EH (cell line): ENCODE measurements around the gene PCDHB3.
"Not testable (repeated sequence)": the region's sequence is repeated elsewhere in the genome, so short reads cannot be mapped to it uniquely, and the experiment has no call there.

Source experiments
- DNase-seq: peaks from one replicate; pipeline ENCODE4 v3.0.0-alpha.2; 2015; ENCODE audit warnings: low read depth

The PCDHB3 gene

DNA sequence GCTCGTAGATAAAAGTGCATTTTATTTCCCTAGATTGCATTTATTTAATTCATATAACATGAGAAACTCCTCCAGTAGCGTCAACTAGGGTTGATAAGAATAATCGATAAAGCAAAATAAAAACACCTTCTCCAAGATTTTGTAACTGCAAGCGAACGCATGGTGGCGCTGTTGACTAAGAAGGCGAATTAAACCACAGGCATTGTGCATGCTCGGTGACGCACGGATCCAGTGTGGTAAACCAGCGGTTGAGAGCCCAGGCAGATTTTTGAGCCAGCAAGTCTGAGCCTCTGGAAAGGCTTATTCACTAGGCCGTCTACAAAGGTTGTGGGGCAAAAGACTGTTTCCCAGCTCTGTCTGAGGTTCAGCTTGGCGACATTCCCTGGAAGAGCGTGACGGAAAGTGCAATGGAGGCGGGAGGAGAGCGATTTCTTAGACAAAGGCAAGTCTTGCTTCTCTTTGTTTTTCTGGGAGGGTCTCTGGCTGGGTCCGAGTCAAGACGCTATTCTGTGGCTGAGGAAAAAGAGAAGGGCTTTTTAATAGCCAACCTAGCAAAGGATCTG, at the start of gene PCDHB3:
TSS of gene PCDHB3 (plus strand) at position 231 of the 563 bp plus-strand sequence. CDS start at position 408, 177 bp downstream.
- DNase-seq: peak; percentile 15

DNA sequence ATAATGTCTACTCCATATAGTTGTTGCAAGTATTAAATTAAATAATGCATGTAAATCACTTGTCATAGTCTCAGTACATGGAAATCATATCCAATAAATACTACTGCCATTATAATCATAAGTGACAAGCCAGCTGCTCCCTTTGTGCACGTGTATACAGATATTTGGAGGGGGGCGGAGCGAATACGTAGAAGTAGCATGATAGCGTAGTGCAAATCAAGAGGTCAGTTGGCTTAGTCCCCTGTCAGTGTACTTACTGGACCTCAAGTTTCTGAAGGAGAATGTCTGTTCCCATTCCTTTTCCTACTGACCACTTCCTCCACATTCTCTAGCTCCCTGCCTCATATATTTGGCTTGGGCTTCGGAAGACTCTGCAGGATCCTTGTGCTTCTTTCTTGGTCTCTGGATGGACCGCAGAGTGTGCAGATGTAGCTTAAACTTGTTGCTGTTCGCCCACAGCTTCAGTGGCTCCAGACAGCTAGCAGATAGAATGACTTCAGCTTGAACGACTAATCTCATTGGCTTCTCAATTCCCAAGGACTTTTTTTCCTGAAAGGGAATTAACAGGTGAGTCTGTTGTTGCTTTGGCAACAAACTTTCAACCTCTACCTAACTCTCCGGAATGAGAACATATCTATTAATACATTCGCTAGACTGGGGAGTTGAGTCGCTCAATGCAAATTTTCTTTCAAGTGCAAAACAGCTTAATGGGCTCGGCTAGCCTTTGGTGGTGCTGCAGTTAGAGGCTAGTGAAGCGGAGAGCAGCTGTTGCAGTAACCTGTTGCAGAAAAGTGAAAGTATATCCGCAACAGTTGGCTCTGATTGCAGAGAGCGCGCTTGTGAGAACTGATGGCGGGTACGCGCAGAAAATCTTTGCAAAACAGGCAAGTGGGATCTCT, 49.4 kb upstream of the PCDHB3 start, which contains the start of gene PCDHB1:
TSS of gene PCDHB1 (plus strand) at position 753 of the 899 bp plus-strand sequence. CDS start at position 850, 97 bp downstream.
- DNase-seq: no peak

- no peak for DNase-seq
These were observed 48.8 kb upstream of the PCDHB3 start for GRCh38 chr5:141051521-141051866.

DNA sequence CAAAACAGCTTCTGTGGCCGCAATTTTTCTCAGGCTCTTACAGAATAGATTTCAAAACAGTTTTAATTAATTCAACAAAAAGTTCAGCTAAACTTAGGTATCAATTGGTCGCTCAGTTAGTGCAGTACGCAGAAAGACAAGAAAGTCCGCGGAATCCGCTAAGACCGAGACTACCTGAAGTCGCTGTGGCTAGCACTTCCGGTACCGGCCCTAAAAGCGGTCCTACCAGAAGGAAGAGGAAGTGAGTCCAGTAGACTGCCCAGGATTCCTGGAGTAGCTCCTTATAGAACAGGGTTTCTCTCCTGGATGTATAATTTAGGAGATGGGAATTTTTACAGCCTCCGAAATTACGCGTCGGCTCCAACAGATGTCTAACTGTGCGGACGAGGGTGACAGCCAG, 22.4 kb upstream of the PCDHB3 start:
- DNase-seq: no peak

DNA sequence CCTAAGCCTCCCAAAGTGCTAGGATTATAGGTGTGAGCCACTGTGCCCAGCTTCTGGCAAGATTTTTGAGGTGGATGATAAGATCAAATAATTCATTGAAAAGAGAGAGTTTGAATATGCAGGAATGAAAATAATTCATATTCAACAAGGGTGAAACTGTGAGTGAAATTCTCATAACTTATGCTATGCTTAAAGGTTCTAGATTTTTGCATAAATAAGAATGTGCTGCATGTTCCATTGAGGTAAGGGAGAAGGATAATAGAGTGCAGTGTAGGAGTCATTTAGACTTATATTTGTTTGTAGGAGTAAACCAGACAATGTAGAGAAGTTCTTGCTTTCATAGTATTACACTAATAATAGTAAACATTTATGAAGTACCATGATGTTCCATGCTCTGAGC, 18.0 kb upstream of the PCDHB3 start:
- DNase-seq: no peak

DNA sequence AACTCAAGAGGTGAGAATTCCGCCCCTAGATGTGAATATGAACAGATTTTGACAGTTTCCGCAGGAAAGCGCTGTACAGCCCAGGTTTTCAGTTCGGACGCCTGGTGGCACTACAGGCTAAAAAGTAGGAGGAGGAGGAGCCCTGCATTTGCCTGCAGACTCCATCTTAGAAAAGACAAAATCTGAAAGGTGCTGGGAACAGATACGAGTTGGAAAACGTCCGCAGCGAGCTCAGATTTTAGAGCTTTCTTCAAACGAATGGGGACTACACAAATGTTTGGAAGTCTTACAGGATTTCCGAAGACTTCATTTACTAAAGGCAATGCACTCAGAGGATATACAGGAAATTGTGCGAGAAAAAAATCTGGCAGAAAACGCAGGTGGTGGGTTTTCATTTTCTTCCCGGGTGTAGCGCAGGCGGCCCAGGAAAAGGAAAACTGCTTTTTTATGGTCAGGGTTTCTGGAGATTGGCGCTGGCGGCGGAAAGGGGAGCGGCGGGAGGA, 15.7 kb upstream of the PCDHB3 start:
- DNase-seq: peak; percentile 55

- peak; percentile 62 for DNase-seq
These were observed 5.6 kb upstream of the PCDHB3 start, which contains the start of gene PCDHB2 for GRCh38 chr5:141094481-141095262. Gene PCDHB2, plus strand, starts transcription at chr5:141094615. Its CDS starts 176 bp downstream, at chr5:141094791.

DNA sequence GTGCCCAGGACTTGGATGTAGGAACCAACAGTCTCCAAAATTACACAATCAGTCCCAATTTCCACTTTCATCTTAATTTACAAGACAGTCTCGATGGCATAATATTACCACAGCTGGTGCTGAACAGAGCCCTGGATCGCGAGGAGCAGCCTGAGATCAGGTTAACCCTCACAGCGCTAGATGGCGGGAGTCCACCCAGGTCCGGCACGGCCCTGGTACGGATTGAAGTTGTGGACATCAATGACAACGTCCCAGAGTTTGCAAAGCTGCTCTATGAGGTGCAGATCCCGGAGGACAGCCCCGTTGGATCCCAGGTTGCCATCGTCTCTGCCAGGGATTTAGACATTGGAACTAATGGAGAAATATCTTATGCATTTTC, 5.0 kb upstream of the PCDHB3 start:
- no peak for DNase-seq

GRCh38 chr5:141096181-141096580, 4.1 kb upstream of the PCDHB3 start:
- DNase-seq: not testable (repeated sequence)

DNA sequence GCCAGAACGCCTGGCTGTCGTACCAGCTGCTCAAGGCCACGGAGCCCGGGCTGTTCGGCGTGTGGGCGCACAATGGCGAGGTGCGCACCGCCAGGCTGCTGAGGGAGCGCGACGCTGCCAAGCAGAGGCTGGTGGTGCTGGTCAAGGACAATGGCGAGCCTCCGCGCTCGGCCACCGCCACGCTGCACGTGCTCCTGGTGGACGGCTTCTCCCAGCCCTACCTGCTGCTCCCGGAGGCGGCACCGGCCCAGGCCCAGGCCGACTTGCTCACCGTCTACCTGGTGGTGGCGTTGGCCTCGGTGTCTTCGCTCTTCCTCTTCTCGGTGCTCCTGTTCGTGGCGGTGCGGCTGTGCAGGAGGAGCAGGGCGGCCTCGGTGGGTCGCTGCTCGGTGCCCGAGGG, 3.7 kb upstream of the PCDHB3 start:
- not testable (repeated sequence) for DNase-seq

DNA sequence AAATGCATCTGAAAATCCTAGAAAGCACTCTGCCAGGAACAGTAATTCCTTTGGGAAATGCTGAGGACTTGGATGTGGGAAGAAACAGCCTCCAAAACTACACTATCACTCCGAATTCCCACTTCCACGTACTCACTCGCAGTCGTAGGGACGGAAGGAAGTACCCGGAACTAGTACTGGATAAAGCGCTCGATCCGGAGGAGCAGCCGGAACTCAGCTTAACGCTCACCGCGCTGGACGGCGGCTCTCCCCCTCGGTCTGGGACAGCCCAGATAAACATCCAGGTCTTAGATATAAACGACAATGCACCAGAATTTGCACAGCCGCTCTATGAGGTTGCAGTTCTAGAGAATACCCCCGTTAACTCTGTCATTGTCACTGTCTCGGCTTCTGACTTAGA, 786 bp downstream of the PCDHB3 start:
- DNase-seq: no peak

DNA sequence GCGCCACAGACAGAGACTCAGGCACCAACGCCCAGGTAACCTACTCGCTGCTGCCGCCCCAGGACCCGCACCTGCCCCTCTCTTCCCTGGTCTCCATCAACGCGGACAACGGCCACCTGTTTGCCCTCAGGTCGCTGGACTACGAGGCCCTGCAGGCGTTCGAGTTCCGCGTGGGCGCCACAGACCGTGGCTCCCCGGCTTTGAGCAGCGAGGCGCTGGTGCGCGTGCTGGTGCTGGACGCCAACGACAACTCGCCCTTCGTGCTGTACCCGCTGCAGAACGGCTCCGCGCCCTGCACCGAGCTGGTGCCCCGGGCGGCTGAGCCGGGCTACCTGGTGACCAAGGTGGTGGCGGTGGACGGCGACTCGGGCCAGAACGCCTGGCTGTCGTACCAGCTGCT, 1.8 kb downstream of the PCDHB3 start:
- DNase-seq: not testable (repeated sequence)

DNA sequence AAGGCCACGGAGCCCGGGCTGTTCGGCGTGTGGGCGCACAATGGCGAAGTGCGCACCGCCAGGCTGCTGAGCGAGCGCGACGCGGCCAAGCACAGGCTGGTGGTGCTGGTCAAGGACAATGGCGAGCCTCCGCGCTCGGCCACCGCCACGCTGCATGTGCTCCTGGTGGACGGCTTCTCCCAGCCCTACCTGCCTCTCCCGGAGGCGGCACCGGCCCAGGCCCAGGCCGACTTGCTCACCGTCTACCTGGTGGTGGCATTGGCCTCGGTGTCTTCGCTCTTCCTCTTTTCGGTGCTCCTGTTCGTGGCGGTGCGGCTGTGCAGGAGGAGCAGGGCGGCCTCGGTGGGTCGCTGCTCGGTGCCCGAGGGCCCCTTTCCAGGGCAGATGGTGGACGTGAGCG, 2.2 kb downstream of the PCDHB3 start:
- not testable (repeated sequence) for DNase-seq

DNA sequence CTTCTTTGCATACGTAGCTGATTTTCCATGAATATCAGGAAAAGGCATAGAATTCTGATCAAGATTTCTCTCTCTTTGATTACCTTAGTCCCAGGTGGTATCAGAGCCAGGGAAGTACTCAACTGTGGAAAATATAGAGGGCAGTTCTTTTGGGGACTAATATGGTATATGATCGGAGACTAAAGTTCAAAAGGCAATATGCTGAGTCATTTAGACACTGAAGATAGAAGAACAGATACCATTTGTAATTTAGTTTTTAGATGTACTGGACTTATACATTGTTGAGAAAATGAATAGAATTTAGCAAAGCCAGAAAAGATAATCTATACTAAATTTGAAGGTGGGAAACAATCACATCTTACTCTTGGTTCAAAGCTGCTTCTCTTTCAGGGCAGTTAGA, 5.1 kb downstream of the PCDHB3 start:
- no peak for DNase-seq

DNA sequence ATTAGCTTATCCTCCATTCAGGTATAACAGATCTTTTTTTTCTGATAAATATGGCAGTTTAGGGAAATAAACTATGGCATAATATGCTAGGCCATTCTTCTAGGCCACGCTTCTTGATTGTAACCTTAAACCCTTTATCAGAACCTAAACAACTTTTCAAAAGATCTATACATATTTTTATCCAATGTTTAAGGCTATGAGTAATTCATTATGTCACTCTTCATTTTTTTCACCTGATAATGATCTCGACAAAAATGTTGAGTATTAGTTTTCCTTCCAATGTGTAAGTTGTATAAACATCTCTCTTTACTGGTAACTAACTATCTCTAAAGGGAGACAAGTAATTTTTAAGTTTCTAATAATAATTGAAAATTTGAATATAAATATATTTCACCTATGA, 19.0 kb downstream of the PCDHB3 start:
- no peak for DNase-seq

DNA sequence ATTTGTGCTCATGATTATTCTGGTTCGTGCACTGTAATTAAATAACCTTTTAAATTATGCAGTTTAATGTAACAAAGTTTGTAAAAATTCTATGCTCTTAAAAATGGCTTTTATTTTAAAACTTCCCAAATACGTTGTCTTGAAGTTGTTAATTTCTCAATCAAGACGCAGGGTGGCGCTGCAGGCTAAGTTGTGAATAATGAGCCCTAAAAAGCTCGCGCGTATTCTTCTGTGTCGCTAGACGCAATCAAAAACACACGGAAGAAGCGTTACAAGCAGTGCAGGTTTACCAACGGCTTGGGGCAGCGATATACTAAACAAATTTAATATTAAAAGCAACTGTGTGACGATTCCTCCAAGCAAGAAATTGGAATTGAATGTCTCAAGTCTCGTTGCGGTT, 21.3 kb downstream of the PCDHB3 start, which contains the start of gene PCDHB4:
TSS of gene PCDHB4 (plus strand) at position 256 of the 400 bp plus-strand sequence. CDS start 181 bp downstream, outside the sequence.
- DNase-seq: no peak

- no peak for DNase-seq
These were observed 21.7 kb downstream of the PCDHB3 start for GRCh38 chr5:141121985-141122384.

DNA sequence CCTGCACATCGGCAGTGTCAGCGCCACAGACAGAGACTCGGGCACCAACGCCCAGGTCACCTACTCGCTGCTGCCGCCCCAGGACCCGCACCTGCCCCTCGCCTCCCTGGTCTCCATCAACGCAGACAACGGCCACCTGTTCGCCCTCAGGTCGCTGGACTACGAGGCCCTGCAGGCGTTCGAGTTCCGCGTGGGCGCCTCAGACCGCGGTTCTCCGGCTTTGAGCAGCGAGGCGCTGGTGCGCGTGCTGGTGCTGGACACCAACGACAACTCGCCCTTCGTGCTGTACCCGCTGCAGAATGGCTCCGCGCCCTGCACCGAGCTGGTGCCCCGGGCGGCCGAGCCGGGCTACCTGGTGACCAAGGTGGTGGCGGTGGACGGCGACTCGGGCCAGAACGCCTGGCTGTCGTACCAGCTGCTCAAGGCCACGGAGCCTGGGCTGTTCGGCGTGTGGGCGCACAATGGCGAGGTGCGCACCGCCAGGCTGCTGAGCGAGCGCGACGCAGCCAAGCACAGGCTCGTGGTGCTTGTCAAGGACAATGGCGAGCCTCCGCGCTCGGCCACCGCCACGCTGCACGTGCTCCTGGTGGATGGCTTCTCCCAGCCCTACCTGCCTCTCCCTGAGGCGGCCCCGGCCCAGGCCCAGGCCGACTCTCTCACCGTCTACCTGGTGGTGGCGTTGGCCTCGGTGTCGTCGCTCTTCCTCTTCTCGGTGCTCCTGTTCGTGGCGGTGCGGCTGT, 23.3 kb downstream of the PCDHB3 start:
- not testable (repeated sequence) for DNase-seq

DNA sequence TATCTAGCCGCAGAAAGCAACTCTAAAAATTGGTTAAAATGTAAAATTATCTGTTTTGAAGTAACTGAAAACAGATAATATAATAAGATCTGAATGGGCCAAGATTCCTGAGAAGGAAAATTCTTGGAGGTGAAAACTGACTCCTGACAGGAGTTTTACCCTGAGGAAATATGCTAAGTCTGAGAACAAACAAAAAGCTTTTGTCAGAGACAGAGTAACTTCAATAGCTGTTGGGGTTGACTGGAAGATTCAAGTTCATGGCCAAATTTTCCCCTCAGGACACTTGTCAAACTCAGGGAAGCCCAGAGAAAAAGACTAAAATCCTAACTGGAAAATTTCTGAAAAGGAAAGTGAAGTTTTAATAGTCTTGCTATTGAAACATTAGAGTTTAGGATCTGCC, 27.0 kb downstream of the PCDHB3 start:
- no peak for DNase-seq

GRCh38 chr5:141135030-141135717, 34.9 kb downstream of the PCDHB3 start, which contains the start of gene PCDHB5:
Gene PCDHB5, plus strand, starts transcription at chr5:141135206. Its CDS starts 229 bp downstream, at chr5:141135435.
- no peak for DNase-seq
